SIG-M5 (cell line): Measurements from ENCODE around the gene SLC25A52.
"Not testable (repeated sequence)": the region's sequence is repeated elsewhere in the genome, so short reads cannot be mapped to it uniquely, and the experiment has no call there.

Experiments used
- DNase-seq: peaks from one replicate; lab custom pipeline; 2025; lab: John Stamatoyannopoulos, UW

The SLC25A52 gene

GRCh38 chr18:31760695-31761094, at the start of gene SLC25A52:
TSS of gene SLC25A52 (minus strand) at chr18:31760880. CDS start at chr18:31760661, 219 bp downstream.
- no peak for DNase-seq

- DNase-seq = not testable (repeated sequence)
These were observed 48.4 kb upstream of the SLC25A52 start for GRCh38 chr18:31809049-31809448.

GRCh38 chr18:31801078-31801477, 40.4 kb upstream of the SLC25A52 start:
- DNase-seq = no peak

- DNase-seq = not testable (repeated sequence)
These were observed 38.6 kb upstream of the SLC25A52 start for GRCh38 chr18:31799257-31799656.

- DNase-seq = no peak
These were observed 37.7 kb upstream of the SLC25A52 start for GRCh38 chr18:31798399-31798798.

GRCh38 chr18:31795747-31796146, 35.1 kb upstream of the SLC25A52 start:
- DNase-seq = no peak

GRCh38 chr18:31793531-31793930, 32.9 kb upstream of the SLC25A52 start:
- no peak for DNase-seq

- DNase-seq = no peak
These were observed 31.9 kb upstream of the SLC25A52 start for GRCh38 chr18:31792580-31792911.

GRCh38 chr18:31791817-31792579, 31.3 kb upstream of the SLC25A52 start:
- DNase-seq = peak; percentile 72

GRCh38 chr18:31789409-31789808, 28.7 kb upstream of the SLC25A52 start:
- DNase-seq = no peak

- DNase-seq = no peak
These were observed 22.4 kb upstream of the SLC25A52 start for GRCh38 chr18:31783059-31783458.

- DNase-seq = no peak
These were observed 17.8 kb upstream of the SLC25A52 start for GRCh38 chr18:31778391-31778950.

GRCh38 chr18:31776093-31776492, 15.4 kb upstream of the SLC25A52 start:
- DNase-seq = no peak

- DNase-seq = no peak
These were observed 14.3 kb upstream of the SLC25A52 start for GRCh38 chr18:31774962-31775361.

- DNase-seq = no peak
These were observed 13.8 kb upstream of the SLC25A52 start for GRCh38 chr18:31774477-31774785.

GRCh38 chr18:31773774-31774476, 13.2 kb upstream of the SLC25A52 start:
- no peak for DNase-seq

GRCh38 chr18:31772699-31773098, 12.0 kb upstream of the SLC25A52 start:
- no peak for DNase-seq

- DNase-seq = no peak
These were observed 10.4 kb downstream of the SLC25A52 start for GRCh38 chr18:31750273-31750672.

- DNase-seq = no peak
These were observed 14.3 kb downstream of the SLC25A52 start for GRCh38 chr18:31746396-31746795.

GRCh38 chr18:31744321-31745067, 16.2 kb downstream of the SLC25A52 start:
- DNase-seq = no peak

- DNase-seq = not testable (repeated sequence)
These were observed 17.1 kb downstream of the SLC25A52 start for GRCh38 chr18:31743600-31743999.

GRCh38 chr18:31741097-31741735, 19.5 kb downstream of the SLC25A52 start:
- no peak for DNase-seq
